Esophagus muscularis mucosa (tissue), 4 donors: ENCODE data around the gene GDPGP1. TPM values are rescaled to one million over a fixed set of nuclear protein-coding genes. Genes with fewer than 3 reads are reported as not detected.

ENCODE experiments used
- DNase-seq: peaks from one replicate; pipeline ENCODE4 v3.0.0-alpha.2; 2017; ENCODE audit errors: extremely low spot score
- H3K27ac ChIP-seq, 4 donors: fragments of 200-600 bp; sonication (generic); replicated peaks in 1 of 4; 1 replicate in 3 of 4; 2 replicates in 1 of 4; pipeline ENCODE4 v1.5.1; 2016 to 2019; ENCODE audit warnings: mild to moderate bottlenecking in 1 of 4
- H3K27me3 ChIP-seq, 4 donors: fragments of 200-600 bp; sonication (generic); one replicate each; pipeline versions ENCODE4 v1.5.1 to v1.6.0; 2016 to 2019
- H3K36me3 ChIP-seq, 4 donors: fragments of 200-600 bp; sonication (generic); one replicate each; pipeline ENCODE4 v1.5.1; 2016 to 2019
- H3K4me1 ChIP-seq, 4 donors: fragments of 200-600 bp; sonication (generic); one replicate each; pipeline ENCODE4 v1.5.1; 2016 to 2019
- H3K4me3 ChIP-seq, 4 donors: fragments of 200-600 bp; sonication (generic); 1 replicate in 2 of 4; 2 replicates in 2 of 4; pipeline ENCODE4 v1.5.1; 2016 to 2019; ENCODE audit warnings: mild to moderate bottlenecking in 4 of 4, moderate library complexity in 1 of 4
- H3K9me3 ChIP-seq, 4 donors: fragments of 200-600 bp; sonication (generic); 1 replicate in 3 of 4; 2 replicates in 1 of 4; pipeline ENCODE4 v1.5.1; 2016 to 2019
- CTCF ChIP-seq, 3 experiments: fragments of 200-600 bp in 2 of 3; fragments of 450-650 bp in 1 of 3; sonication (generic) in 2 of 3; IDR thresholded peaks; one replicate each; pipeline ENCODE4 v1.5.1; 2017 to 2019; ENCODE audit warnings: antibody characterized with exemption in 3 of 3, mild to moderate bottlenecking in 2 of 3, moderate library complexity in 1 of 3
- EP300 ChIP-seq: sonication (generic); formaldehyde crosslinking; IDR thresholded peaks from one replicate; pipeline ENCODE4 v1.6.1; 2017; ENCODE audit warnings: antibody characterized with exemption
- POLR2A ChIP-seq: fragments of 450-650 bp; IDR thresholded peaks from one replicate; pipeline ENCODE4 v1.6.1; 2017; ENCODE audit warnings: antibody characterized with exemption, moderate library complexity, mild to moderate bottlenecking, low read depth
- POLR2AphosphoS5 ChIP-seq, 2 donors: sonication (generic); formaldehyde crosslinking; IDR thresholded peaks; one replicate each; pipeline ENCODE4 v1.6.1; 2017; ENCODE audit warnings: antibody characterized with exemption in 2 of 2
- WGBS: methylation state at CpG from one replicate; pipeline ENCODE4 v1.1.5; 2018; 5-methylcytosine and 5-hydroxymethylcytosine counted together
- intact Hi-C: fragments of 100-400 bp; cut with DNase I; formaldehyde crosslinking; loops from one replicate; pipeline ENCODE4 v1.15.1; 2023
- small RNA-seq, 3 donors: library from RNA; depleted of rRNA; stranded (forward); fragments of <200 nt; gene quantifications; one replicate each; pipeline ENCODE3, GENCODE V24; 2016
- total RNA-seq, 4 donors: library from RNA; depleted of rRNA; stranded (reverse); fragments of >200 nt; gene quantifications; one replicate each; pipeline versions ENCODE4 v1.1.0 to v1.2.1, GENCODE V29; 2016

GDPGP1 gene
- total RNA-seq, 4 donors from 2014 or later, result 3.8 to 7.4 (median 5.3) TPM

GRCh38 chr15:90295270-90295648, 61.2 kb downstream of the GDPGP1 start:
- intact Hi-C loops, result no loop called here
- TF ChIP-seq EP300 (no peak), POLR2AphosphoS5 (IDR thresholded peaks at IDR 0.05) (no peak), POLR2A (no peak), CTCF (IDR thresholded peaks at IDR 0.05) (no peak)
- Histone ChIP-seq H3K4me3 (no peak overlapping the region), H3K4me1 (peaks cover 0 to 14% (median 9%) of the 10 kb centered on the region in 4 donors), H3K36me3 (no peaks in the 10 kb centered on the region), H3K27ac (no peak overlapping the region), H3K27me3 (peaks cover 0 to 5% (median 0%) of the 10 kb centered on the region in 4 donors), H3K9me3 (no peaks in the 10 kb centered on the region)
- 74% methylated on average over 7 of the region's 10 CpGs for WGBS
- no peak for DNase-seq

Small RNAs within 50 kb of the gene (small RNA-seq; reads per million reads assigned to genes)
- gene AC091167.3 (0 reads per million in 3 donors), gene RN7SL736P (0 reads per million in 3 donors)

Other genes starting within 250 kb of the GDPGP1 start
- gene ZNF710, start 232.9 kb upstream of the GDPGP1 start, total RNA-seq, result 10 to 100 TPM in 2 of 4 donors, 1 to 10 TPM in 2; 6.6 to 13.8 (median 10.1) TPM
- 100 to 1,000 TPM; 119 to 228 (median 171) TPM for gene IDH2, start 131.7 kb upstream of the GDPGP1 start, total RNA-seq
- gene SEMA4B, start 32.9 kb upstream of the GDPGP1 start, total RNA-seq, result 10 to 100 TPM; 30.7 to 68.3 (median 43.4) TPM
- 10 to 100 TPM; 27.2 to 49.0 (median 33.8) TPM for gene CIB1, start 268 bp upstream of the GDPGP1 start, total RNA-seq
- under 1 TPM in 2 of 4 donors, not detected in 2; 0.32 to 0.42 TPM for gene TTLL13, start 15.3 kb downstream of the GDPGP1 start, total RNA-seq
- gene NGRN, start 31.5 kb downstream of the GDPGP1 start, total RNA-seq, result 100 to 1,000 TPM; 140 to 166 (median 154) TPM
- gene ZNF774, start 118.1 kb downstream of the GDPGP1 start, total RNA-seq, result 1 to 10 TPM; 1.5 to 2.3 (median 1.7) TPM
- 100 to 1,000 TPM; 212 to 293 (median 251) TPM for gene IQGAP1, start 154.0 kb downstream of the GDPGP1 start, total RNA-seq